Measurements from ENCODE around the gene KCTD6.

DNA sequence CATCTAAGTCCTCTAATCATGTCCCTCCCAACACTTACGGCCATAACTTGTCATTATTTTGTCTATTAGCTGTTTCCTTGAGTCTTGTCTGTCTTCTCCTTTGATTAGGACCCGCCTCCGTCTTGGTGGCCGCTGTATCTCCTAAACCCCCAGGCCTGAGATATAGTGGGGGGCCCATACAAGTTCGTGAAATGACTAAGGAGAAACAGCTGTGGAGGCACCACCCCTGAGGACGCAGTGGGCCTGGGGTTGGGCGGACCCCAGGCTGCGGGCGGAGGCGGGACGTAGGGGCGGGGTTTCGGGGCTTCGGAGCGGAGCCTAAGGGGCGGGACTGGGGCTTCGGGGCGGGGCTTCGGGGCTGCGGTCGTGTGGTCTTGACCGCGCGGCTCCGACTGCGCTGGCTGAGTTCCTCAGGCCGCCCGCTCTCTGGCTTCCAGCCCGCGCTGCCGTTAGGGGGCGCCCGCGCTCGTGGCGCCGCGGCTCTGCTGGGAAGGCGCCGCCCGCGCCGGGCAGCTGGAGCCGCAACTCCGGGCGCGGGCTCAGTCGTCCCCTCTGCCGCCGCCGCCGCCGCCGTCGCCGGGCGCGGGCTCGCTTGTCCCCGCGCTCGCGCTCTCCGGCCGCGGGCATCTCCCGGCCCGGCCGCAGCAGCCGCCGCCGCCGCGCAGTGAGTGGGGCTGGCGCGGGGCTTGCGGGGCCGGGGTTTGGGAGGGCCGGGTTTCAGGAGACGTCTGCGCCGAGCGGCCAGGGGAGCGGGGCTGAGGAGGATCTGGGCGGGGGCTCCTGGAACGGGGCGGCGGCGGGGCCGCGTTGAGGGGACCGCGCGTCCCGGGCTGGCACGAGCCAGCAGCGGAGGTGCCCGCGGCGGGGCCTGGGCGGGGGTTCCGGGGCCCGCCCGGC, at the start of gene KCTD6:
- TF ChIP-seq POLR2A (IDR thresholded peaks at IDR 0.05) (peak in 1 of 4 donors; percentile 29), EP300 (IDR thresholded peaks at IDR 0.05) (peak in 1 of 4 donors; percentile 4), POLR2AphosphoS5 (IDR thresholded peaks at IDR 0.05) (peak in 1 of 2 donors; percentile 59)
- TF ChIP-seq, protein P1, sequence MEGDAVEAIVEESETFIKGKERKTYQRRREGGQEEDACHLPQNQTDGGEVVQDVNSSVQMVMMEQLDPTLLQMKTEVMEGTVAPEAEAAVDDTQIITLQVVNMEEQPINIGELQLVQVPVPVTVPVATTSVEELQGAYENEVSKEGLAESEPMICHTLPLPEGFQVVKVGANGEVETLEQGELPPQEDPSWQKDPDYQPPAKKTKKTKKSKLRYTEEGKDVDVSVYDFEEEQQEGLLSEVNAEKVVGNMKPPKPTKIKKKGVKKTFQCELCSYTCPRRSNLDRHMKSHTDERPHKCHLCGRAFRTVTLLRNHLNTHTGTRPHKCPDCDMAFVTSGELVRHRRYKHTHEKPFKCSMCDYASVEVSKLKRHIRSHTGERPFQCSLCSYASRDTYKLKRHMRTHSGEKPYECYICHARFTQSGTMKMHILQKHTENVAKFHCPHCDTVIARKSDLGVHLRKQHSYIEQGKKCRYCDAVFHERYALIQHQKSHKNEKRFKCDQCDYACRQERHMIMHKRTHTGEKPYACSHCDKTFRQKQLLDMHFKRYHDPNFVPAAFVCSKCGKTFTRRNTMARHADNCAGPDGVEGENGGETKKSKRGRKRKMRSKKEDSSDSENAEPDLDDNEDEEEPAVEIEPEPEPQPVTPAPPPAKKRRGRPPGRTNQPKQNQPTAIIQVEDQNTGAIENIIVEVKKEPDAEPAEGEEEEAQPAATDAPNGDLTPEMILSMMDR (IDR thresholded peaks at IDR 0.05), result peak; percentile 86 to 97 (median 96)
